Natural killer cell (primary cell): ENCODE results near the gene SCML2. TPM values are rescaled to one million over a fixed set of nuclear protein-coding genes. Genes with fewer than 3 reads are reported as not detected.

ENCODE experiments used
- ATAC-seq, 3 donors: fragments of 150-1000 bp in 2 of 3; fragments of 200-7000 bp in 1 of 3; cut with Tn5 transposase; 1 replicate in 1 of 3; 2 replicates in 2 of 3; pipeline ENCODE4 v1.10.0; 2021; ENCODE audit warnings: mild to moderate bottlenecking in 2 of 3, moderate library complexity in 2 of 3
- DNase-seq, 2 donors: peaks; one replicate each; pipeline versions ENCODE4 v3.0.0 to v3.0.0-alpha.2; 2013 to 2021; ENCODE audit warnings: mixed read lengths in 1 of 2
- H3K27ac ChIP-seq: one replicate; pipeline ENCODE4 v1.5.1; 2013; ENCODE audit warnings: mild to moderate bottlenecking, low read length
- H3K27me3 ChIP-seq: one replicate; pipeline ENCODE4 v1.6.1; 2013; ENCODE audit warnings: low read length; ENCODE audit not compliant: control insufficient read depth, insufficient read depth
- H3K36me3 ChIP-seq: one replicate; pipeline ENCODE4 v1.6.1; 2013; ENCODE audit warnings: low read length; ENCODE audit not compliant: control insufficient read depth, insufficient read depth
- H3K4me1 ChIP-seq: one replicate; pipeline ENCODE4 v1.6.1; 2013; ENCODE audit warnings: low read length; ENCODE audit not compliant: control insufficient read depth, insufficient read depth
- H3K4me3 ChIP-seq: one replicate; pipeline ENCODE4 v1.5.1; 2013; ENCODE audit warnings: low read length
- H3K9me3 ChIP-seq: one replicate; pipeline ENCODE4 v1.6.1; 2013; ENCODE audit warnings: low read length; ENCODE audit not compliant: control insufficient read depth, insufficient read depth
- H3K27ac Mint-ChIP-seq, 2 donors: one replicate each; pipeline ENCODE4 v1.8.0; 2022; ENCODE audit warnings: mild to moderate bottlenecking in 2 of 2, mixed read lengths in 2 of 2, moderate library complexity in 1 of 2
- H3K27me3 Mint-ChIP-seq, 2 donors: one replicate each; pipeline ENCODE4 v1.8.0; 2022; ENCODE audit warnings: low read depth in 2 of 2, mixed read lengths in 2 of 2
- H3K36me3 Mint-ChIP-seq: one replicate; pipeline ENCODE4 v1.8.0; 2022; ENCODE audit warnings: mixed read lengths
- H3K4me1 Mint-ChIP-seq, 2 donors: one replicate each; pipeline ENCODE4 v1.8.0; 2022; ENCODE audit warnings: mixed read lengths in 2 of 2
- H3K4me3 Mint-ChIP-seq: one replicate; pipeline ENCODE4 v1.8.0; 2022; ENCODE audit warnings: mild to moderate bottlenecking, moderate library complexity, mixed read lengths
- H3K9me3 Mint-ChIP-seq, 2 donors: one replicate each; pipeline ENCODE4 v1.8.0; 2022; ENCODE audit warnings: mixed read lengths in 2 of 2
- WGBS: methylation state at CpG from one replicate; pipeline ENCODE4 v1.1.7; 2013; ENCODE audit warnings: missing lambda C conversion rate; ENCODE audit not compliant: insufficient coverage; 5-methylcytosine and 5-hydroxymethylcytosine counted together
- intact Hi-C: fragments of 100-400 bp; cut with micrococcal nuclease; formaldehyde crosslinking; loops from one replicate; pipeline ENCODE4 v1.14.2; 2022
- total RNA-seq, 4 donors: library from RNA; stranded (reverse); fragments of 120-200 nt in 1 of 4; gene quantifications; one replicate each; pipeline versions ENCODE4 v1.2.3 to v1.2.4, GENCODE V29; 2013 to 2022
- TF ChIP-seq, protein P1 (sequence below): fragments of 200-600 bp; IDR thresholded peaks from one replicate; pipeline ENCODE4 v1.8.0; 2022; ENCODE audit warnings: antibody characterized with exemption

Gene SCML2
- total RNA-seq, 3 donors from 2014 or later (not counting 1 experiment from before 2014, with no cell fraction given), result 0.21 to 0.50 (median 0.41) TPM

DNA sequence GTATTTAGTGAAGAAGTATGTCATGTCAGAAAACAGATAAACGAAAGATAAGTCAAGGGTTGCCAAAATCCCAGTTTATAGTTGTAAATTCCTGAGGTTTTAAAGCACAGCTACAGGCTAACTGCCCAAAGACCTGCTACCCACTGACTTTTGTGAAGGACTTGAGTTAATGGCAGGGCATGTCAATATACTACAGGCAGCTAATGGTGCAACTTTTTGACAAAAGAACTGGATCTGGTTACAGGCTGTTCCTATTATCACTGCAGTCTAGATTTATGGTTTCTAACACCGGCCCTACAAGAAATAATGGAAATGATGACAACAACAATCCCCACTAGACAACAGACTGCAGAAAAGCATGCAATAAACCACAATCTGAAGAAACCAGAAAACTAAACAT, 6.4 kb downstream of the SCML2 start:
- H3K4me3 Mint-ChIP-seq, result no peak overlapping the region
- 56% methylated on average over 2 of the region's 2 CpGs for WGBS
- H3K27me3 ChIP-seq, result no peaks in the 10 kb centered on the region
- TF ChIP-seq, protein P1, sequence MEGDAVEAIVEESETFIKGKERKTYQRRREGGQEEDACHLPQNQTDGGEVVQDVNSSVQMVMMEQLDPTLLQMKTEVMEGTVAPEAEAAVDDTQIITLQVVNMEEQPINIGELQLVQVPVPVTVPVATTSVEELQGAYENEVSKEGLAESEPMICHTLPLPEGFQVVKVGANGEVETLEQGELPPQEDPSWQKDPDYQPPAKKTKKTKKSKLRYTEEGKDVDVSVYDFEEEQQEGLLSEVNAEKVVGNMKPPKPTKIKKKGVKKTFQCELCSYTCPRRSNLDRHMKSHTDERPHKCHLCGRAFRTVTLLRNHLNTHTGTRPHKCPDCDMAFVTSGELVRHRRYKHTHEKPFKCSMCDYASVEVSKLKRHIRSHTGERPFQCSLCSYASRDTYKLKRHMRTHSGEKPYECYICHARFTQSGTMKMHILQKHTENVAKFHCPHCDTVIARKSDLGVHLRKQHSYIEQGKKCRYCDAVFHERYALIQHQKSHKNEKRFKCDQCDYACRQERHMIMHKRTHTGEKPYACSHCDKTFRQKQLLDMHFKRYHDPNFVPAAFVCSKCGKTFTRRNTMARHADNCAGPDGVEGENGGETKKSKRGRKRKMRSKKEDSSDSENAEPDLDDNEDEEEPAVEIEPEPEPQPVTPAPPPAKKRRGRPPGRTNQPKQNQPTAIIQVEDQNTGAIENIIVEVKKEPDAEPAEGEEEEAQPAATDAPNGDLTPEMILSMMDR, result no peak
- no peak overlapping the region for H3K27ac Mint-ChIP-seq
- no peaks in the 10 kb centered on the region for H3K36me3 Mint-ChIP-seq
- ATAC-seq, result no peak
- H3K4me1 Mint-ChIP-seq, result no peaks in the 10 kb centered on the region
- DNase-seq, result no peak
- H3K27me3 Mint-ChIP-seq, result peaks cover 6 to 20% of the 10 kb centered on the region in 2 donors
- no peak overlapping the region for H3K4me3 ChIP-seq
- no peaks in the 10 kb centered on the region for H3K9me3 Mint-ChIP-seq
- H3K9me3 ChIP-seq, result no peaks in the 10 kb centered on the region
- H3K27ac ChIP-seq, result no peak overlapping the region
- no peaks in the 10 kb centered on the region for H3K4me1 ChIP-seq
- H3K36me3 ChIP-seq, result no peaks in the 10 kb centered on the region
- intact Hi-C loops, result no loop called here

DNA sequence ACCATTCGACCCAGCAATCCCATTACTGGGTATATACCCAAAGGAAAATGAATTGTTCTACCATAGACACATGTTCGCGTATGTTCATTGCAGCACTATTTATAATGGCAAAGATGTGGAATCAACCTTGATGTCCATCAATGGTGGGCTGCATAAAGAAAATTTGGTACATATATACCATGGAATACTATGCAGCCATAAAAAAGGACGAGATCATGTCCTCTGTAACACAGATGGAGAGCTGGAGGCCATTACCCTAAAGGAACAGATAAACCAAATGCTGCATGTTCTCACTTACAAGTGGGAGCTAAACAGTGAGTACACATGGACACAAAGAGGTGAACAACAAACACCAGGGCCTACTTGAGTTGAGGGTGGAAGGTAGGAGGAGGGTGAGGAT, 45.1 kb downstream of the SCML2 start:
- Histone ChIP-seq H3K36me3 (no peaks in the 10 kb centered on the region), H3K27me3 (no peaks in the 10 kb centered on the region), H3K9me3 (no peaks in the 10 kb centered on the region), H3K27ac (no peak overlapping the region), H3K4me1 (no peaks in the 10 kb centered on the region), H3K4me3 (no peak overlapping the region)
- TF ChIP-seq, protein P1, result no peak
- no peaks in the 10 kb centered on the region for H3K4me1 Mint-ChIP-seq
- DNase-seq (no peak), ATAC-seq (no peak)
- WGBS, result 93% methylated on average over 2 of the region's 4 CpGs
- no peak overlapping the region for H3K4me3 Mint-ChIP-seq
- H3K27me3 Mint-ChIP-seq, result no peaks in the 10 kb centered on the region
- intact Hi-C loops, result no loop called here
- H3K36me3 Mint-ChIP-seq, result no peaks in the 10 kb centered on the region
- H3K9me3 Mint-ChIP-seq, result no peaks in the 10 kb centered on the region
- no peak overlapping the region for H3K27ac Mint-ChIP-seq

DNA sequence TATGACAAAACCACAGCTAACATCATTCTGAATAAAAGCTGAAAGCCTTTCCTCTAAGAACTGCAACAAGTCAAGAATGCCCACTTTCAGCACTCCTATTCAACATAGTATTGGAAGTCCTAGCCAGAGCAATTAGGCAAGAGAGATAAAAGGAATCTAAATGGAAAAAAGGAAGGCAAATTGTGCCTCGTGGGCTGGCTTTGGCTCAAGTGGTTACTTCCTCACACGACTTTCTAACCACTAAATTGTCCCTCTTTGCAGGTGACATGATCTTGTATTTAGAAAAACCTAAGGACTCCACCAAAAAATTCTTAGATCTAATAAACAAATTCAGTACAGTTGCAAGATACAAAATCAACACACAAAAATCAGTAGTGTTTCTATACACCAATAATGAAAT, 57.2 kb downstream of the SCML2 start:
- H3K4me1 ChIP-seq, result no peaks in the 10 kb centered on the region
- no peak for DNase-seq
- H3K36me3 ChIP-seq, result no peaks in the 10 kb centered on the region
- Mint-ChIP-seq H3K36me3 (peaks cover 10% of the 10 kb centered on the region), H3K27me3 (no peaks in the 10 kb centered on the region), H3K9me3 (peaks cover 0 to 7% of the 10 kb centered on the region in 2 donors), H3K4me3 (no peak overlapping the region), H3K27ac (no peak overlapping the region), H3K4me1 (no peaks in the 10 kb centered on the region)
- no peaks in the 10 kb centered on the region for H3K27me3 ChIP-seq
- H3K4me3 ChIP-seq, result no peak overlapping the region
- intact Hi-C loops, result no loop called here
- no peak for ATAC-seq
- WGBS, result no CpG with 5 or more reads among the region's 2 CpGs
- H3K9me3 ChIP-seq, result no peaks in the 10 kb centered on the region
- H3K27ac ChIP-seq, result no peak overlapping the region
- TF ChIP-seq, protein P1, result no peak

DNA sequence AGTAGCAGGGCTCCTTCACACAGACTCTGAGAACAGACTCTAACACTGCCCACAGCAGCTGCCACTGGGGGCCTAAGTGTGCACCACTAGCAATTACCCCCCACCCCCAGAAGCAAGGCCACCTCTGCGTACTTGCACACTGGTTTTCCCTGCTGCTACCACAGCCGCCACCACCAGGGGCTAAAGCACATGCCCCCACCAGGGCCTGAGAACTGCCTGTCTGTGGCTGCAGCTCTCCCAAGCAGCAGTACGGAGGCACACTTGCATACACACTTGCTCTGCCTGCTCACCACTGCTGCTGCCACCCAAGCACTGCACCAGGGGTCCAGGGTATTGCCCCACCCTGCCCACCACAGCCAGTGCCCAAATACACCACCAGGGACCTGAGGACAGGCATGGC, 59.6 kb downstream of the SCML2 start:
- WGBS, result 96% methylated on average over 3 of the region's 3 CpGs
- H3K27me3 Mint-ChIP-seq, result no peaks in the 10 kb centered on the region
- Histone ChIP-seq H3K4me1 (no peaks in the 10 kb centered on the region), H3K27me3 (no peaks in the 10 kb centered on the region), H3K36me3 (no peaks in the 10 kb centered on the region), H3K9me3 (no peaks in the 10 kb centered on the region), H3K4me3 (no peak overlapping the region), H3K27ac (no peak overlapping the region)
- no peaks in the 10 kb centered on the region for H3K4me1 Mint-ChIP-seq
- no peak for DNase-seq
- H3K9me3 Mint-ChIP-seq, result peaks cover 0 to 7% of the 10 kb centered on the region in 2 donors
- ATAC-seq, result no peak
- TF ChIP-seq, protein P1, result no peak
- intact Hi-C loops, result no loop called here
- no peak overlapping the region for H3K4me3 Mint-ChIP-seq
- H3K36me3 Mint-ChIP-seq, result peaks cover 10% of the 10 kb centered on the region
- no peak overlapping the region for H3K27ac Mint-ChIP-seq
